ENCODE data around the gene PRELID1.

- TF ChIP-seq CTCF (conservative IDR thresholded peaks at IDR 0.05 in 1 of 2, IDR thresholded peaks at IDR 0.05 in 1 of 2; ENCODE audit: extremely low read depth in 1 of 2, insufficient read depth in 1 of 2, low read depth in 1 of 2, low read length in 2 of 2) (no peak), EZH2 (IDR thresholded peaks at IDR 0.05; ENCODE audit: borderline replicate concordance, low read length) (no peak)
Observed at GRCh38 chr5:177293819-177294581, 9.6 kb upstream of the PRELID1 start.

Data from mammary epithelial cell (primary cell).